Non-pigmented ciliary epithelial cell (primary cell): Measurements from ENCODE around the gene ETS2.

ENCODE experiments used
- DNase-seq: peaks from one replicate; pipeline ENCODE4 v3.0.0-alpha.2; 2010; ENCODE audit warnings: low read depth

The ETS2 gene

GRCh38 chr21:38861989-38862683, 56.4 kb downstream of the ETS2 start:
- DNase-seq, result no peak

- no peak for DNase-seq
Measured at GRCh38 chr21:38863291-38863690, 57.6 kb downstream of the ETS2 start.

DNA sequence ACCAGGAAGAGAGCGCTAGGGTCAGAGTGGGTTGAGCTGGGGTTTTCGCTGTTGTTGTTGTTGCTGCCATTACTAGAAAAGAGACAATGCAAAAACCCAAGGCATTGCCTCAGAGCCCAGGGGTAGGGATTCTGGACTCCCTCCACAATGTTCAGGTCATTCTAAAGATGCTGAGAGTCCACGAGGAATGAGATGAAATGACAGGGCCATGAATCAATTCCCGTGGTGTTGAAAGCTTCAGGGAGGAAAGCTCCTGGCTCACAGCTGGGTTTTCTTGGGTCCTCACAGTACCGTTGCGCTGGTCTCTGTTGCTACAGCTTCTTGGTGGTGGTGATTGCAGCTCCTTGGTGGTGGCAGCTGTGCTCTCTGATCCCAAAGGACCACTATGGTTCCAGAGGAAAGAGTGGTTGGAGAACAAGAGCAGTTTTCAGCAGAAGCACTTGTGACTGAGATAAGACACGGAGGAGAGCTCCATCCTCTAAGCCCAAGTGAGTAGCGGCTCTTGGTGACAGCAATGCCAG, 58.2 kb downstream of the ETS2 start:
- no peak for DNase-seq

DNA sequence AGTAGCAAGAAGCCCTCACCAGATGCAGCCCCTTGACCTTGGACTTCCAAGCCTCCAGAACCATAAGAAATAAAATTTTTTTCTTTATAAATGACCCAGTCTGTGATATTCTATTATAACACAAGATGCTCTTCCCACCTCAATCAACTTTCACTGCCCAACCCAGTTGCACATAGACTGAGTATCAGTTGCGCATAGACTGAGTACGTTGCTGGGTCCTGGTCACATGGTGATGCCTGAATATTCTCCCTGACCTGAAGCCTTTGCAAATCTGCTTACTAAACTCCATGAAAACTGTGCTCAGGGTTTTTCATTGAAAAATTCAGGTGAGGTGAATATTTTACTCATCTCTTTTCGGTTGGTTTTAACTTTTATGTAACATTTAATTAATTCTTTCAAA, 59.2 kb downstream of the ETS2 start:
- no peak for DNase-seq

DNA sequence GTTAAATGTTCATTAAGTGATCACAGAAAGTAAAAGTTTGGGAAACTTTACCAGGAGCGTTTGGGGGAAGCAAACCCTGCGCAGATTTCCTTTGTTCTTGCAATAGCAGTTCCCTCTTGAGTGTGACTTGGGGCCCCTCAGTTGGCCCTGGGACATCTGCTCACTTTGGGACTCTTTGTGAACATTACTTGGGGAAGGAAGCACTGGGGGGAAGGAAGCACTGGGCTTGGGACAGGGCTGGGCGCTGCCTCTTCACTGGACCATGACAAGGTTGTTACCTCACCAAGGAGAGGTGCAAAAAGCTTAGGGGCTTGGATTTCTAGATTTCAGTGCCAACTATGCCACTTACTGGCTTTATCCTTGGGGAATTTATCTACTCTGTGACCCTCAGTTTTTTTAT, 63.5 kb downstream of the ETS2 start:
- DNase-seq, result no peak

DNA sequence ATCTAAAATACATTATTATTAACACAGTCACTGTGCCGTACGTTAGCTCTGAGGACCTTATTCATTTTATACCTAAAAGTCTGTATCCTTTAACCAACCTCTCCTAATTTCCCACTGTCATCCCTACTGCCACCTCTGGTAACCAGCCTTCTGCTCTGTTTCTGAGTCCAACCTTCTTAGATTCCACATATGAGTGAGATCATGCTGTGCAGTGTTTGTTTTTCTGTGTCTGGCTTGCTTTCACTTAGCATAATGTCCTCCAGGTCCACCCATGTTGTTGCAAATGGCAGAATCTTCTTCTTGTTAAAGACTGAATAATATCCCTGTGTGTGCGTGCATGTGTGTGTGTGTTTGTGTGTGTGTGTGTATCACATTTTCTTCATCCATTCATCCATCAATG, 64.2 kb downstream of the ETS2 start:
- no peak for DNase-seq
